ENCODE measurements around the gene CDC42EP5. TPM values are rescaled to one million over a fixed set of nuclear protein-coding genes. Genes with fewer than 3 reads are reported as not detected.
"Not testable (repeated sequence)": the region's sequence is repeated elsewhere in the genome, so short reads cannot be mapped to it uniquely, and the experiment has no call there.

The CDC42EP5 gene
- polyA plus RNA-seq, 3 donors = 18.7 to 44.1 (median 37.1) TPM

- DNase-seq (ENCODE audit: extremely low read depth in 1 of 11, low read depth in 9 of 11, low spot score in 4 of 11) = no peak
Measured at GRCh38 chr19:54469496-54469934, 3.6 kb downstream of the CDC42EP5 start.

GRCh38 chr19:54466110-54466480, 7.0 kb downstream of the CDC42EP5 start:
- not testable (repeated sequence) for DNase-seq (ENCODE audit: extremely low read depth in 1 of 11, low read depth in 9 of 11, low spot score in 4 of 11)

GRCh38 chr19:54465426-54466109, 7.5 kb downstream of the CDC42EP5 start:
- no peak for DNase-seq (ENCODE audit: extremely low read depth in 1 of 11, low read depth in 9 of 11, low spot score in 4 of 11)

GRCh38 chr19:54464630-54465425, 8.3 kb downstream of the CDC42EP5 start:
- peak in 3 of 11 donors; percentile 79 to 87 (median 80) for DNase-seq (ENCODE audit: extremely low read depth in 1 of 11, low read depth in 9 of 11, low spot score in 4 of 11)

- DNase-seq (ENCODE audit: extremely low read depth in 1 of 11, low read depth in 9 of 11, low spot score in 4 of 11) = peak in 6 of 11 donors; percentile 67 to 89 (median 76)
Measured at GRCh38 chr19:54464044-54464629, 9.0 kb downstream of the CDC42EP5 start.

GRCh38 chr19:54463531-54464043, 9.5 kb downstream of the CDC42EP5 start, which contains the start of gene LENG9:
TSS of gene LENG9 (minus strand) at chr19:54463778. CDS start at chr19:54463526, 252 bp downstream.
- DNase-seq (ENCODE audit: extremely low read depth in 1 of 11, low read depth in 9 of 11, low spot score in 4 of 11) = peak in 9 of 11 donors; percentile 79 to 92 (median 90)

- peak in 1 of 11 donors; percentile 35 for DNase-seq (ENCODE audit: extremely low read depth in 1 of 11, low read depth in 9 of 11, low spot score in 4 of 11)
Measured at GRCh38 chr19:54462655-54463530, 10.2 kb downstream of the CDC42EP5 start.

- no peak for DNase-seq (ENCODE audit: extremely low read depth in 1 of 11, low read depth in 9 of 11, low spot score in 4 of 11)
Measured at GRCh38 chr19:54462047-54462654, 10.9 kb downstream of the CDC42EP5 start.

- DNase-seq (ENCODE audit: extremely low read depth in 1 of 11, low read depth in 9 of 11, low spot score in 4 of 11) = peak in 5 of 11 donors; percentile 50 to 82 (median 70)
Measured at GRCh38 chr19:54461613-54462012, 11.5 kb downstream of the CDC42EP5 start.

GRCh38 chr19:54461210-54461609, 11.9 kb downstream of the CDC42EP5 start:
- DNase-seq (ENCODE audit: extremely low read depth in 1 of 11, low read depth in 9 of 11, low spot score in 4 of 11) = no peak

- DNase-seq (ENCODE audit: extremely low read depth in 1 of 11, low read depth in 9 of 11, low spot score in 4 of 11) = no peak
Measured at GRCh38 chr19:54460230-54461005, 12.7 kb downstream of the CDC42EP5 start.

GRCh38 chr19:54459282-54460229, 13.5 kb downstream of the CDC42EP5 start:
- no peak for DNase-seq (ENCODE audit: extremely low read depth in 1 of 11, low read depth in 9 of 11, low spot score in 4 of 11)

GRCh38 chr19:54458648-54459281, 14.3 kb downstream of the CDC42EP5 start:
- DNase-seq (ENCODE audit: extremely low read depth in 1 of 11, low read depth in 9 of 11, low spot score in 4 of 11) = no peak

- DNase-seq (ENCODE audit: extremely low read depth in 1 of 11, low read depth in 9 of 11, low spot score in 4 of 11) = no peak
Measured at GRCh38 chr19:54457773-54458647, 15.1 kb downstream of the CDC42EP5 start.
